ENCODE measurements around the gene DOCK10. TPM values are rescaled to one million over a fixed set of nuclear protein-coding genes. Genes with fewer than 3 reads are reported as not detected.

Gene DOCK10
- total RNA-seq, 1 donor from 2014 or later: 172 TPM

DNA sequence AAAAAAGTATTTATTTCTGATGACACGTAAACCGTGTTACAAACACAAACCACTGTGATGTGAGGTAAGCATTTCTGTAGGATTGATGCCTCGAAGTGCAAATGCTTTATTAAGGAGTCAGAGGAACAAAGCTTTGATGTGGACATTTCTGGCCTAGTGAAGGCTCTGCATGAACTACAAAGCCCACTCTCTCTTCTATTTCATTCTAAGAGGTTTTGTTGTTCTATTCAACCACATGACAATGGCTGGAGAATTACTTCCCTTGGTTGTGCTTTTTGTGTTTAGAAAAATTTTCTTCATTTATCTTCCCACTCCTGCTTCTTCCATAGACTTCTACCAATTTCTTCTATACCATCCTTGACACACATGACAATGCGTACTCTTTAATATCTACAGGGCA, 200.4 kb downstream of the DOCK10 start:
- TF ChIP-seq, protein P1, sequence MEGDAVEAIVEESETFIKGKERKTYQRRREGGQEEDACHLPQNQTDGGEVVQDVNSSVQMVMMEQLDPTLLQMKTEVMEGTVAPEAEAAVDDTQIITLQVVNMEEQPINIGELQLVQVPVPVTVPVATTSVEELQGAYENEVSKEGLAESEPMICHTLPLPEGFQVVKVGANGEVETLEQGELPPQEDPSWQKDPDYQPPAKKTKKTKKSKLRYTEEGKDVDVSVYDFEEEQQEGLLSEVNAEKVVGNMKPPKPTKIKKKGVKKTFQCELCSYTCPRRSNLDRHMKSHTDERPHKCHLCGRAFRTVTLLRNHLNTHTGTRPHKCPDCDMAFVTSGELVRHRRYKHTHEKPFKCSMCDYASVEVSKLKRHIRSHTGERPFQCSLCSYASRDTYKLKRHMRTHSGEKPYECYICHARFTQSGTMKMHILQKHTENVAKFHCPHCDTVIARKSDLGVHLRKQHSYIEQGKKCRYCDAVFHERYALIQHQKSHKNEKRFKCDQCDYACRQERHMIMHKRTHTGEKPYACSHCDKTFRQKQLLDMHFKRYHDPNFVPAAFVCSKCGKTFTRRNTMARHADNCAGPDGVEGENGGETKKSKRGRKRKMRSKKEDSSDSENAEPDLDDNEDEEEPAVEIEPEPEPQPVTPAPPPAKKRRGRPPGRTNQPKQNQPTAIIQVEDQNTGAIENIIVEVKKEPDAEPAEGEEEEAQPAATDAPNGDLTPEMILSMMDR (IDR thresholded peaks at IDR 0.05): no peak
- CTCF ChIA-PET: no interaction called here
- Mint-ChIP-seq H3K27ac (no peak overlapping the region), H3K36me3 (ENCODE audit: low read depth) (peaks cover 92% of the 10 kb centered on the region), H3K4me1 (no peaks in the 10 kb centered on the region), H3K4me3 (no peak overlapping the region), H3K27me3 (no peaks in the 10 kb centered on the region), H3K9me3 (peaks cover 7% of the 10 kb centered on the region)
- no peak for DNase-seq
- intact Hi-C loops (cut with micrococcal nuclease): no loop called here
- ATAC-seq (ENCODE audit: low read depth): no peak
- POLR2A ChIA-PET: interaction anchor here (0.7 kb wide), 1 partner anchor 96 kb away, joined by 3 read pairs; no protein-coding TSS in a partner anchor

DNA sequence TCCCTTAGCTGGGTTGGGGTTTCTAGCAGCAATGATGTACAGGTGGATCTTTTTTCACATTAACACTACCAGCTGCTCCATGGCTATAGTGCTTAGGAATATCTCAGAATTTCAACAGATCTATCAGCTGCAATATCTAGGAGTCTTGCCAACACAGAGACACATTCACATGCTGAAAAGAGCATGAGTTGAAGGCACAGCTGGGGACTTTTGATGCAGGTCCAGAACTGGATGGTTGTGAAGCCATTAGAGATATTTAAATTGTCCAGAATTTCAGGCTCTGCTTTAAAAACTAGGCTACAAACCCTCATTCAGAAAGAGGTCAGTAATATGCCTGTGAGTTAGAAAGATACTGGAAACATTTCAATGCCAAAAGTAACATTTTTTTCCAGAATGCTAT, 203.9 kb downstream of the DOCK10 start:
- no peak overlapping the region for H3K4me3 Mint-ChIP-seq
- TF ChIP-seq, protein P1 (IDR thresholded peaks at IDR 0.05): no peak
- no peaks in the 10 kb centered on the region for H3K4me1 Mint-ChIP-seq
- H3K27me3 Mint-ChIP-seq: no peaks in the 10 kb centered on the region
- no peak for DNase-seq
- CTCF ChIA-PET: no interaction called here
- POLR2A ChIA-PET: no interaction called here
- no peak for ATAC-seq (ENCODE audit: low read depth)
- H3K9me3 Mint-ChIP-seq: peaks cover 7% of the 10 kb centered on the region
- H3K36me3 Mint-ChIP-seq (ENCODE audit: low read depth): peaks cover 85% of the 10 kb centered on the region
- intact Hi-C loops (cut with micrococcal nuclease): no loop called here
- H3K27ac Mint-ChIP-seq: no peak overlapping the region

DNA sequence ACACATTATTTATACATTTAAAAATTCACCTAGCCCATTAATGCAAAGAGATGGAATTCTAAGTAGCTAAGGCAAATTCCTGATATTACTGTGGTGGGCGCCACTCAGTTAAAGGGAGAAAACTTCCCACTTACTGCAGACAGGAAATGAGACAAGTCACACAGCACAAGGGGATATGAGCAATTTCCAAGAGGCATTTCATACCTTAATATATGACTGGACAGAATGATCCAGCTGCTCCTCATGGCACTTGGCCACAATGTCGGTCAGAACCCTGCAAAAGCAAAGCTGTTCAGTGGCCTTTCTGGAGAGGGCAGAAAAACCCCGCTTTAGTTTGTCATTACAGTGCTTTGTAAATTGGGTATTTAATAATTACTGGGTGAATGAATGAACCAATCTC, 204.7 kb downstream of the DOCK10 start:
- CTCF ChIA-PET: no interaction called here
- Mint-ChIP-seq H3K4me3 (no peak overlapping the region), H3K27ac (no peak overlapping the region), H3K36me3 (ENCODE audit: low read depth) (peaks cover 85% of the 10 kb centered on the region), H3K27me3 (no peaks in the 10 kb centered on the region), H3K9me3 (peaks cover 7% of the 10 kb centered on the region), H3K4me1 (no peaks in the 10 kb centered on the region)
- POLR2A ChIA-PET: no interaction called here
- TF ChIP-seq, protein P1 (IDR thresholded peaks at IDR 0.05): no peak
- no peak for DNase-seq
- intact Hi-C loops (cut with micrococcal nuclease): no loop called here
- ATAC-seq (ENCODE audit: low read depth): no peak

DNA sequence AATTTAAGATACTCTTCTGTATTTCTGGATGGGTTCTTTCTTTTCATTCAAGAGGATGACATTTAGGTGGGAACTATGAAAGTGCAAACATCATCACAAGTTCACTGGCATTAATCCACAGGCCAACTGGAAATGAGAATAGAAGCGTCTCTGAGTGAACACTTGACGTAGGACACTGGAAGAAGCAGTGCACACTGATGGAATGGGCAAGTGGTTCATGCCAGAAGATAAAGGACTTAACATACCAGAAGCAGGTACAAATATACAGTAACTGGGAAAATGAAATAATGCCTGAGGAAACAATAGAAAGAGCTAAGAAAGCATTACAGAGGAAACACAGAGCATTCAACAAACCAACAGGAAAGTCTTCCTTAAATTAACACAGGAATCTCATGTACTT, 205.2 kb downstream of the DOCK10 start:
- Mint-ChIP-seq H3K9me3 (peaks cover 7% of the 10 kb centered on the region), H3K4me3 (no peak overlapping the region), H3K27me3 (no peaks in the 10 kb centered on the region), H3K36me3 (ENCODE audit: low read depth) (peaks cover 85% of the 10 kb centered on the region), H3K4me1 (no peaks in the 10 kb centered on the region), H3K27ac (no peak overlapping the region)
- no peak for ATAC-seq (ENCODE audit: low read depth)
- TF ChIP-seq, protein P1 (IDR thresholded peaks at IDR 0.05): no peak
- intact Hi-C loops (cut with micrococcal nuclease): no loop called here
- POLR2A ChIA-PET: no interaction called here
- DNase-seq: no peak
- CTCF ChIA-PET: no interaction called here

DNA sequence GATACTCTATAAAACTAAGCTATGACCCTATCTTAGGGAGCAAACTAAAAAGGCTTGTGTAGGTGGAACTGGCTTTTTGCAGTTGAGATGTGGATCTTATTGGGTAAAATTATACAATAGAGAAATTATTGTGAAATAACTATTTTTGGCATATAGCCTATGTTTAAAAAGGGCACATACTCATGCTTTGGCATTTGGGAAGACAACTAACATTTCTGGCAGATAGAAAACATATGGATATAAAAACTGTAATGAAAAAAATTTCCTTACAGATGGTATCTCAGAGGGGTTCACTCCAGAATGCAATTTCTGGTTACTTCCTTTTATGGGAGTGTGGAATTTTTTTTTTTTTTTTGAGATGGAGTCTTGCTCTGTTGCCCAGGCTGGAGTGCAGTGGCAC, 206.0 kb downstream of the DOCK10 start:
- H3K36me3 Mint-ChIP-seq (ENCODE audit: low read depth): peaks cover 86% of the 10 kb centered on the region
- intact Hi-C loops (cut with micrococcal nuclease): no loop called here
- H3K27ac Mint-ChIP-seq: no peak overlapping the region
- POLR2A ChIA-PET: no interaction called here
- ATAC-seq (ENCODE audit: low read depth) (no peak), DNase-seq (no peak)
- peaks cover 7% of the 10 kb centered on the region for H3K9me3 Mint-ChIP-seq
- CTCF ChIA-PET: interaction anchor here (1.3 kb wide), 1 partner anchor 166 kb away, joined by 5 read pairs; no protein-coding TSS in a partner anchor
- no peaks in the 10 kb centered on the region for H3K27me3 Mint-ChIP-seq
- H3K4me1 Mint-ChIP-seq: no peaks in the 10 kb centered on the region
- TF ChIP-seq, protein P1 (IDR thresholded peaks at IDR 0.05): no peak
- H3K4me3 Mint-ChIP-seq: no peak overlapping the region
